ENCODE results near the gene FAM53A.

DNA sequence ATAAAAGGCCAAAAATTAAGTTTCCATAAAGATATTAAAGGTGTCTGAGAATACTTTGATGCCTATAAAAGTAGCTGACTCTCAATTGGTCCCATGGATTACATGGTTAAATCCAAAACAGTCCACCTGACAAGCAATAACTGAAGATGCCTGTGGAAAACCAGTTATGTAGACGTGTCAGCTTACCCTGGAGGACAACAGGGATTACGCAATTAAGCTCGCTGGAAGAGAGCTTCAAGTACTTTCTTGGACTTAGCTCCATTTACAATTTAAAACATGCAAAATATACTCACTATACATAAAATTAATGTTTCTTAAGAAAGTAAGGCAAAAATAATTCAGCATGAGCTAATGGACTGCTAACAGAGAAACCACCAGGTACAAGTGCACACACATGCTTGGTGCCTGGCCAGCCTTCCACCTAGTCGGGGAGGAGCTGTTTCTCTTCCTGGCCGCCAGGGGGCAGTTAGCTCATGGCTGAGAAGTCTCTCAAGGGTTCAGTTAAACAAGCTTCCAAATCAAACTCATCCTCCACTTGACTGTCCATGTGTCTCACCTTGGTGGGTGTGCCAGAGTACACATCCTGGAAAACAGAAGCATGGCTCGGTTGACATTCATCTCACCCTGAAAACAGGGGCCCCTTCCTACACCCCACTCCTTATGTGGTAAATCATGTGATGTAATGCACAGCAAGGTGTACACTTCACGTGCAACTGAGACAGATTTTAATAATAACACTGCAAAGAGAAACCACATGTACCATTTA, 9.2 kb upstream of the FAM53A start:
- TF ChIP-seq, protein P1, sequence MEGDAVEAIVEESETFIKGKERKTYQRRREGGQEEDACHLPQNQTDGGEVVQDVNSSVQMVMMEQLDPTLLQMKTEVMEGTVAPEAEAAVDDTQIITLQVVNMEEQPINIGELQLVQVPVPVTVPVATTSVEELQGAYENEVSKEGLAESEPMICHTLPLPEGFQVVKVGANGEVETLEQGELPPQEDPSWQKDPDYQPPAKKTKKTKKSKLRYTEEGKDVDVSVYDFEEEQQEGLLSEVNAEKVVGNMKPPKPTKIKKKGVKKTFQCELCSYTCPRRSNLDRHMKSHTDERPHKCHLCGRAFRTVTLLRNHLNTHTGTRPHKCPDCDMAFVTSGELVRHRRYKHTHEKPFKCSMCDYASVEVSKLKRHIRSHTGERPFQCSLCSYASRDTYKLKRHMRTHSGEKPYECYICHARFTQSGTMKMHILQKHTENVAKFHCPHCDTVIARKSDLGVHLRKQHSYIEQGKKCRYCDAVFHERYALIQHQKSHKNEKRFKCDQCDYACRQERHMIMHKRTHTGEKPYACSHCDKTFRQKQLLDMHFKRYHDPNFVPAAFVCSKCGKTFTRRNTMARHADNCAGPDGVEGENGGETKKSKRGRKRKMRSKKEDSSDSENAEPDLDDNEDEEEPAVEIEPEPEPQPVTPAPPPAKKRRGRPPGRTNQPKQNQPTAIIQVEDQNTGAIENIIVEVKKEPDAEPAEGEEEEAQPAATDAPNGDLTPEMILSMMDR (conservative IDR thresholded peaks at IDR 0.05): peak; percentile 95
- TF ChIP-seq ZFX (IDR thresholded peaks at IDR 0.05): no peak
